Measurements from ENCODE around the gene CCDC138.
A peak's percentile ranks its signal among the peaks of the same experiment; 100 is the strongest.

CCDC138 gene

DNA sequence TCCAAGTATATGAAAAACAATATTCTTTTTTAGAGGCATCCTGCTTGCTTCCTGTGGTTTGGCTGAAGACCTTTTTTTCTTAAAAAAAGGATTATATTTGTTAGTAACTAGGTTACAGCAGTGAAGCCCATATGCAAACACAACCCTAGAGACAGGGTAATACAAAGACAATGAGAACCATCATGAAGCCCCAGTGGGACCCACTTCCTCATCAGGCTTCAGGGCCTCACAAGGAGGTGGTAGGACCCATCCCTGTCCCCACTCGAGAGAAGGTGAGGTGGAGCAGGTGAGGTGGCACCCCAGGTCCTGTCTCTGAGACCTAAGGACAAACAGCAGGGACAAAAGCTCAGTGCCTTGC, 122.1 kb downstream of the CCDC138 start:
- H3K36me3 ChIP-seq (ENCODE audit: control insufficient read depth in 2 of 2, insufficient read depth in 2 of 2, low read length in 2 of 2): no peaks in the 10 kb centered on the region

DNA sequence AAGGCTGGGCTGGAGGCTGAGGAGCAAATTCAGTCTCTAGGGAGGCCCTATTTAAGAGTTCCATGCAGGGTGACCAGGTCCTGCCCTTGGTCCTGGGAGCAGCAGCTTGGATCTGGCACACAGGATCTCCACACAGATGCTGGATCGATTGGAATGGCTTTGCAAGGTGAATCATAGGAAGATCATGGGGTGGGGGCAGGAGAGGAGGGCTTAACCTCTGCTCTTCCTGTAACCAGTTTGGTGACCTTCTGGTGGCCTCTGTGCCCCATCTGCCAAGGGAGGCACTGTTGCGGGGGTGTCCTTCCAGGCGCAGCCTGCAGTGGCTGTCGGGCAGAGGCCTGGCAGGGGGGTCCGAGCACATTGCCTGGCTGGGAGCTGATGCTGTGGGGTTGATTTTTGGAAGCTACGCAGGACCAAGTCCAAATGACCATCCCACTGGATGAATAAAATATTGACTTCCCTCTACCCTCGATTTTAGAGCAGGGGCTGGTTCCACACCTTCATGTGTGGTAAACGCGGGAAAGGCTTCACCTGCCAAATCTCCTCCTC, 122.8 kb downstream of the CCDC138 start:
- H3K27ac ChIP-seq (ENCODE audit: low read length): no peak overlapping the region
- no peaks in the 10 kb centered on the region for H3K9me3 ChIP-seq (ENCODE audit: control insufficient read depth in 2 of 2, low read length in 2 of 2)
- H3K4me3 ChIP-seq (ENCODE audit: low read length in 2 of 2): no peak overlapping the region
- H3K4me1 ChIP-seq (ENCODE audit: control insufficient read depth, insufficient read depth, low read length): peaks cover 7% of the 10 kb centered on the region
- H3K36me3 ChIP-seq (ENCODE audit: control insufficient read depth in 2 of 2, insufficient read depth in 2 of 2, low read length in 2 of 2): no peaks in the 10 kb centered on the region
- H3K9ac ChIP-seq (ENCODE audit: low read length in 2 of 2): no peak overlapping the region
- no peaks in the 10 kb centered on the region for H3K27me3 ChIP-seq (ENCODE audit: control insufficient read depth in 1 of 2, insufficient read depth in 2 of 2, low read length in 2 of 2)

More for the DNA sequence above, 122.1 kb downstream of the CCDC138 start:
- Histone ChIP-seq H3K27me3 (ENCODE audit: control insufficient read depth in 1 of 2, insufficient read depth in 2 of 2, low read length in 2 of 2) (no peaks in the 10 kb centered on the region), H3K27ac (ENCODE audit: low read length) (no peak overlapping the region), H3K4me3 (ENCODE audit: low read length in 2 of 2) (no peak overlapping the region), H3K9me3 (ENCODE audit: control insufficient read depth in 2 of 2, low read length in 2 of 2) (no peaks in the 10 kb centered on the region), H3K9ac (ENCODE audit: low read length in 2 of 2) (no peak overlapping the region), H3K4me1 (ENCODE audit: control insufficient read depth, insufficient read depth, low read length) (peaks cover 7% of the 10 kb centered on the region)

DNA sequence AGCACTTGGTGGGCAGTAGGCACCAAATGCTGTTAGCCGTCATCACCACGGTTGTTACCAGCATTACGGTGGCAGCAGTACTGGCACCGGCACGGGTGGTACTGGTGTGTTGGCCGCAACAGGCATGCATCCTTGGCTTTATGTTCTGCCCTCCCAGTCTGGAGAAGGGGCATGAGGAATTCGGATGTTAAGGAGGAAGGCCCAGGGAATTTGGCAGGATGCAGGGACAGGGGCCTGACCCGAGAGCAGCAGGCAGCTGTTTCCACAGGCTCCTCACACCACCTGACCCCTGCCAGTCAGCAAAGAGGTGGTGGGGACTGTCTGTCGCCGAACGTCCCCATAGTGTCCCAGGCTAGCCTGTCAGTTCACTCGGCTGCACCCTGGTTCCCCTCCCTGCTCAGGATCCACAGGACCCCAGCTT, 123.5 kb downstream of the CCDC138 start:
- Histone ChIP-seq H3K4me1 (ENCODE audit: control insufficient read depth, insufficient read depth, low read length) (peaks cover 7% of the 10 kb centered on the region), H3K9ac (ENCODE audit: low read length in 2 of 2) (no peak overlapping the region), H3K4me3 (ENCODE audit: low read length in 2 of 2) (no peak overlapping the region), H3K36me3 (ENCODE audit: control insufficient read depth in 2 of 2, insufficient read depth in 2 of 2, low read length in 2 of 2) (no peaks in the 10 kb centered on the region), H3K9me3 (ENCODE audit: control insufficient read depth in 2 of 2, low read length in 2 of 2) (no peaks in the 10 kb centered on the region), H3K27ac (ENCODE audit: low read length) (no peak overlapping the region), H3K27me3 (ENCODE audit: control insufficient read depth in 1 of 2, insufficient read depth in 2 of 2, low read length in 2 of 2) (no peaks in the 10 kb centered on the region)

DNA sequence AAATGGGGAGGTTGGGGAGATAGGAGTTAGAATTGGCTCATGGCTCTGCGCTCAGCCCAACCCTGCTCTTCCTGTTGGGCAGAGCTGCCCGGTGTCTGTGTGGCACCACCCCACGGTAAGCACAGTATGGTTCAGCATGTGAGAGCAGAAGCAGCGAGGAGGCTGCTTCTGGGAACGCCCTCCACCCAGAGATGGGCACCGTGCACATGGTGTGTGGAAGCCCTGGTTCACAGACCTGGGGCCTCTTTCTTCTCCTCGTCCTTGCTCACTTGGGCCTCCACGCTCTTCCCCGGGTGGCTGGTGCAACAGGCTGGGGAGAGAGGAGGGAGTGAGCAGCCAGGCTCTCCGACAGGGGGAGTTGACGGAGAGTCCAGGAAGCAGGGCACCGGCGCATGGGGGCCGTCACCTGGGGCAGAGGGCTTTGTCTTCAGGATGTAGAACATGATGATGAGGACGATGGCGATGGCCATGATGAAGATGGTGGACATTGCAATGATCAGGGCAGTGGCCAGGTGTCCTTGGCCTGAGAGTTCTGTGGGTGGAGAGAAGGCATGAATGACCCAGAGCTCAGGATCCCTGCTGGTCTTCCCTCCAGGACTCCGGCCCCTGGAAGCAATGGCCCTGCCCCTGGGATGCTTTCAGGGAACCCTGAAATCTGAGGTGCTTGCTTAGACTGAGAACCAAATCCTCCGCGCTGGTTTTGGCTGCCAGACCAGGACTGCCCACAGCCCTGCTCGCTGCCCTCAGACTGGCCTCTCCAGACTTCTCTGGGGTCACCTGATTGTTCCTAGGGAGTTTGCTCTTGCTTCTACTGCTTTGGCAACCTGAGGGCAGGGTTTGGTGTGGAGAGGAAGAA, 124.2 kb downstream of the CCDC138 start:
- H3K9me3 ChIP-seq (ENCODE audit: control insufficient read depth in 2 of 2, low read length in 2 of 2): no peaks in the 10 kb centered on the region
- H3K4me3 ChIP-seq (ENCODE audit: low read length in 2 of 2): no peak overlapping the region
- no peak overlapping the region for H3K27ac ChIP-seq (ENCODE audit: low read length)
- no peaks in the 10 kb centered on the region for H3K36me3 ChIP-seq (ENCODE audit: control insufficient read depth in 2 of 2, insufficient read depth in 2 of 2, low read length in 2 of 2)
- no peak overlapping the region for H3K9ac ChIP-seq (ENCODE audit: low read length in 2 of 2)
- peaks cover 4% of the 10 kb centered on the region for H3K4me1 ChIP-seq (ENCODE audit: control insufficient read depth, insufficient read depth, low read length)
- H3K27me3 ChIP-seq (ENCODE audit: control insufficient read depth in 1 of 2, insufficient read depth in 2 of 2, low read length in 2 of 2): no peaks in the 10 kb centered on the region

DNA sequence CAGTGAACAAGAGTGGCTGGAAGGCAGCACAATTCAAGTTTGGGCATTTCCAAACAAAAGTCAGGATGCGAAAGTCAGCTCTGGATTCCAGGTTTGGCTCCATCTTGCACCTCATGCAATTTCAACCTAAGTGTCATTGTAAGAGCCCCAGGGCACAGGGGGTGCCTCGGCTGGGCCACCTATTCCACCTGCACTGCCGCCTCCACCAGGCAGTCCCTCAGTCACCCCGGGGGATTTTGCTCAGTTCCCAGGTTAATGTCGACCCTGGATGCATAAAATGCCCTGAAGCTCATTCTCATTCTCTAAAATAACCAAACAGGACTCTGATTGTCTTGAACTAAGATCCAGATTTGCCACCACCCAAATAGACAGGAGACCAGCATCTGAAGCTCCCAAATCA, 124.8 kb downstream of the CCDC138 start:
- Histone ChIP-seq H3K4me1 (ENCODE audit: control insufficient read depth, insufficient read depth, low read length) (peaks cover 6% of the 10 kb centered on the region), H3K4me3 (ENCODE audit: low read length in 2 of 2) (no peak overlapping the region), H3K9me3 (ENCODE audit: control insufficient read depth in 2 of 2, low read length in 2 of 2) (no peaks in the 10 kb centered on the region)

DNA sequence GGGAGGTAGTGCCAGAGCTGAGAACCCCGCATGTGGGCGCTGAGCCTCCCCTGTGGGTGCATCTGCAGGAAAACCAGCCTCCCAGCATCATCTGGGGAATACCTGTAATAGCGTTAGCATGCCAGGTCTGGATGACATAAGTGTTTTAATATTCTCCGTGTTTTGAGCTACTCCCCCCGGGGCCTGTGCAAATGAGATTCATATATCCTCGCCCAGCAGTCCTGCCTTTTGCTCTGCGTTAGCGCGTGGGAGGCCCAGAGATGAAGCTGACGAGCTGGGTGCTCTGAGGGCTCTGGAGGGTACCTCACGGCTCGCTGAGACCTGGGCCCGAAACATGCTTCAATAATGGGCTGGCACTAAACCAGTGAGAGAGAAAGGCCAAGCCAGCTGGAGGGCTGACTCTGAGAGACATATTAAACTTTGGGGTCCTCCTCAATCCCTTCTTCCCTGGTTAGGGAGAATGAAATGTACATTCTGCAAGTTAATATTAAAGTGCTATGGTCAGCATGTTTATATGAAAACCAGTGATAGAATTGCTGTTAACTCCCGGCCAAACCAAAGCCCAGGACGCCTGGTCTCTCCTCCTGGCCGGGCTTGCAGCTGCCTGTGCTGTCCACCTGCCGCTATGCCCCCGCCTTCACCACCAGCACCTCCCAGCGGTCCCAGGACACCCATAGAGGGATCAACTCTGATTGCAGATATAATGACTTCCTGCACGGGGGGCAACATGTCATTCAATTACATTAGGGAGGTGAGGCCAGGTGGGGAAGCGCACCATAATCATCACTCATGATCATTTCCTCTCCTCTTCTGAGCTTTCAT, 125.4 kb downstream of the CCDC138 start:
- H3K9ac ChIP-seq (ENCODE audit: low read length in 2 of 2): no peak overlapping the region
- H3K9me3 ChIP-seq (ENCODE audit: control insufficient read depth in 2 of 2, low read length in 2 of 2): no peaks in the 10 kb centered on the region
- H3K27me3 ChIP-seq (ENCODE audit: control insufficient read depth in 1 of 2, insufficient read depth in 2 of 2, low read length in 2 of 2): no peaks in the 10 kb centered on the region
- no peaks in the 10 kb centered on the region for H3K36me3 ChIP-seq (ENCODE audit: control insufficient read depth in 2 of 2, insufficient read depth in 2 of 2, low read length in 2 of 2)
- H3K4me3 ChIP-seq (ENCODE audit: low read length in 2 of 2): no peak overlapping the region
- peaks cover 9% of the 10 kb centered on the region for H3K4me1 ChIP-seq (ENCODE audit: control insufficient read depth, insufficient read depth, low read length)
- no peak overlapping the region for H3K27ac ChIP-seq (ENCODE audit: low read length)

More for the DNA sequence above, 124.8 kb downstream of the CCDC138 start:
- no peaks in the 10 kb centered on the region for H3K36me3 ChIP-seq (ENCODE audit: control insufficient read depth in 2 of 2, insufficient read depth in 2 of 2, low read length in 2 of 2)
- no peak overlapping the region for H3K27ac ChIP-seq (ENCODE audit: low read length)
- no peaks in the 10 kb centered on the region for H3K27me3 ChIP-seq (ENCODE audit: control insufficient read depth in 1 of 2, insufficient read depth in 2 of 2, low read length in 2 of 2)
- no peak overlapping the region for H3K9ac ChIP-seq (ENCODE audit: low read length in 2 of 2)

DNA sequence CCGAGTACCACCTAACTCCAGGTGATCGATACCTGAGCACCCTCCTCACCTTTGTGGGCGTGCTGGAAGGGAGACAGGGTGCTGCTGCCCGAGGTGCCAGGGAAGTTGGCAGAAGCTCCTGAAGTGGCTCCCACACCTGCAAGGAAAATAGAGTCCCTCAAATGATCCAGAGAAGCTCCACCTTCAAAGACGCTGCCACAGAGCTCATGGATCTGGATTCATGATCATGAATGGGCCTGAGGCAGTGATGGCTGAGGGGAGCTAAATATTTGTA, 126.0 kb downstream of the CCDC138 start:
- peaks cover 15% of the 10 kb centered on the region for H3K4me1 ChIP-seq (ENCODE audit: control insufficient read depth, insufficient read depth, low read length)
- no peak overlapping the region for H3K9ac ChIP-seq (ENCODE audit: low read length in 2 of 2)
- H3K36me3 ChIP-seq (ENCODE audit: control insufficient read depth in 2 of 2, insufficient read depth in 2 of 2, low read length in 2 of 2): no peaks in the 10 kb centered on the region
- H3K9me3 ChIP-seq (ENCODE audit: control insufficient read depth in 2 of 2, low read length in 2 of 2): no peaks in the 10 kb centered on the region
- H3K27ac ChIP-seq (ENCODE audit: low read length): no peak overlapping the region
- H3K27me3 ChIP-seq (ENCODE audit: control insufficient read depth in 1 of 2, insufficient read depth in 2 of 2, low read length in 2 of 2): no peaks in the 10 kb centered on the region
- H3K4me3 ChIP-seq (ENCODE audit: low read length in 2 of 2): no peak overlapping the region

DNA sequence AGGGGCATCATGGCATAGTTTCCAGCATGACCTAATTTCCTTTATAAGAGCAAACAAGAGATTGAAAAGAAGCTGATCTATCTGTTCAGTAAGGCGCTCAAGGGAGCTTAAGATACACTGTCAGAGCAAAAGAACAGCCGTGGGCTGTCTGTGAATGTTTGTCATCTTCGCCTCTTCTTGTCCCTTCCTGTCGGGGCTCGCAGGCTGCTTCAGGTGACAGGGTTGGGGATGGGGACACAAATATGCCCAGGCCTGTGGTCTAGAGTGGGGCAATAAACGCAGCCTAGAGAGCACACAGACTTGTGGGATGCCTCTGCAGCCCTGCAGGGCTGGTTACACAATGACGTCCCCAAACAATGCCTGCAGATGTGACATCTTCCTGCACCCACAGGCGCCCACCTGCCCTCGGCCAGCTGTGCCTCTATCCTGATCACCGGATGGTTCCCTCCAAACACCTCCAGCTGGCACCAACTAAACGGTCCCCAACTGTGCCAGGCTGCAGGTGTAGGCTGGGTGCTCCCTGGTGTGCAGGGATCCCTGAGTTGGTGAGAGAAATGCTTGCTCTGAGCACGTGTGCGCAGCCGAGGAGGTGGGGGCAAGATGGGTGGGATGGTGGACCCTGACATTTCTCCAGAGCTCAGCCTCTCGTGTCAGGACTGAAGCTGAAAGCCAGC, 129.7 kb downstream of the CCDC138 start:
- Histone ChIP-seq H3K27me3 (ENCODE audit: control insufficient read depth in 1 of 2, insufficient read depth in 2 of 2, low read length in 2 of 2) (no peaks in the 10 kb centered on the region), H3K4me1 (ENCODE audit: control insufficient read depth, insufficient read depth, low read length) (peaks cover 28% of the 10 kb centered on the region), H3K9ac (ENCODE audit: low read length in 2 of 2) (no peak overlapping the region), H3K4me3 (ENCODE audit: low read length in 2 of 2) (peak overlapping the region in 1 of 2 donors; percentile 54), H3K9me3 (ENCODE audit: control insufficient read depth in 2 of 2, low read length in 2 of 2) (no peaks in the 10 kb centered on the region), H3K36me3 (ENCODE audit: control insufficient read depth in 2 of 2, insufficient read depth in 2 of 2, low read length in 2 of 2) (no peaks in the 10 kb centered on the region), H3K27ac (ENCODE audit: low read length) (peak overlapping the region; percentile 49)

DNA sequence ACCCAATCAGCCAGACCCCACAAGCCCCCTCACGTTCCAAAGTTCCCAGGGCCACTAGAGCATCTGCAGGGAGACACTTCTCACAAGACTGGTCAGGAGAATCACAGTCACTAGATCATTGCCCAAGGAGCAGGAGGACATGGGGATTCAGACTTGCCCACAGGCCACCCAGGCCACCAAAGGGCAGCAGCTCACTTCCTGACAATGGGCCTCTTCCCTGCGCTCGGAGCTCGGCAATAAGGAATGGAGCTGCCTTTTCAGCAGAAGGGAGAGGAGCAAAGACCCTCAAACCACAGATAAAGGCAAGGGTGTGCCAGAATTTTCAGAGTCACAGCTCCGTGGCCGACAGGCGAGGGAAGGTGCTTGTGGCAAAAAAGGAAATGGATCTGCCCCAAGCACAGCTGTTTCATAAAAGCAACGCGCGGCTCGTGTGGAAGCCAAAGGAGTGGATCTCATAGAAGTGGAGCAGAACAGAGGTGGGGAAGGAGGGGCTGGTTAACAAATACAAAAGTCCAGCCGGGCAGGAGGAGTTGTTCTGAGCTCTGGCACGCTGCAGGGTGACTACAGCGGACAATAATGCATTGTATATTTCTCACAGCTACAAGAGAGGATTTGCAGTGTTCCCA, 130.3 kb downstream of the CCDC138 start:
- peak overlapping the region; percentile 1 to 54 for H3K4me3 ChIP-seq (ENCODE audit: low read length in 2 of 2)
- H3K36me3 ChIP-seq (ENCODE audit: control insufficient read depth in 2 of 2, insufficient read depth in 2 of 2, low read length in 2 of 2): no peaks in the 10 kb centered on the region
- peaks cover 35% of the 10 kb centered on the region for H3K4me1 ChIP-seq (ENCODE audit: control insufficient read depth, insufficient read depth, low read length)
- H3K27ac ChIP-seq (ENCODE audit: low read length): peak overlapping the region; percentile 49
- no peaks in the 10 kb centered on the region for H3K27me3 ChIP-seq (ENCODE audit: control insufficient read depth in 1 of 2, insufficient read depth in 2 of 2, low read length in 2 of 2)
- peak overlapping the region in 1 of 2 donors; percentile 3 for H3K9ac ChIP-seq (ENCODE audit: low read length in 2 of 2)
- no peaks in the 10 kb centered on the region for H3K9me3 ChIP-seq (ENCODE audit: control insufficient read depth in 2 of 2, low read length in 2 of 2)

DNA sequence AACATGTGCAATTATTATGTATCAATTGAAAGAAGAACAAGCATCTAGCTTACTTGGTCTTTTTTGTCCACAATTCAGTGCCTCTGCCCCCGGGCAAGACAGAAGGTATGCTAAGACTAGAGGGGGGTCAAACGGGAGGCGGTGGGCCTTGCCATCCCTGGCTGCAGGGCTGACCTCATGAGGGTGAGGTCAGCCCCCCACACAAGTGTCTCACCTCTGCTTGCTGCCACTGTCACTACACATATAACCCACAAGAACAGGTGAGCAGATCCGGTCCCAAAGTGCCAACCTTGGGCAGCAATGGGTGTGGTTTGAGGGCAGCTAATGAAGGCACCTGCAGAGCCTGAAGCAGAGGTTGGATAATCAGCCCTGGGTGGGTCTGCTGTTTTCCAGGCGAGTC, 131.0 kb downstream of the CCDC138 start:
- Histone ChIP-seq H3K36me3 (ENCODE audit: control insufficient read depth in 2 of 2, insufficient read depth in 2 of 2, low read length in 2 of 2) (no peaks in the 10 kb centered on the region), H3K9ac (ENCODE audit: low read length in 2 of 2) (no peak overlapping the region), H3K27me3 (ENCODE audit: control insufficient read depth in 1 of 2, insufficient read depth in 2 of 2, low read length in 2 of 2) (no peaks in the 10 kb centered on the region), H3K9me3 (ENCODE audit: control insufficient read depth in 2 of 2, low read length in 2 of 2) (no peaks in the 10 kb centered on the region), H3K27ac (ENCODE audit: low read length) (peak overlapping the region; percentile 37), H3K4me1 (ENCODE audit: control insufficient read depth, insufficient read depth, low read length) (peaks cover 41% of the 10 kb centered on the region), H3K4me3 (ENCODE audit: low read length in 2 of 2) (peak overlapping the region; percentile 25 to 54)

Data from stomach smooth muscle (tissue), 2 donors.